ENCODE measurements around the gene DTNB.

- no peak for TF ChIP-seq EZH2phosphoT487 (conservative IDR thresholded peaks at IDR 0.05; ENCODE audit: low read length)
- TF ChIP-seq CTCF (IDR thresholded peaks at IDR 0.05; ENCODE audit: insufficient read depth, low read length, poor library complexity, severe bottlenecking) = no peak
Observed at GRCh38 chr2:25714740-25715139, 41.4 kb upstream of the DTNB start.
